Esophagus squamous epithelium (tissue), 5 donors: Measurements from ENCODE around the gene GOLGA6A. TPM values are rescaled to one million over a fixed set of nuclear protein-coding genes. Genes with fewer than 3 reads are reported as not detected.
"Not testable (repeated sequence)": the region's sequence is repeated elsewhere in the genome, so short reads cannot be mapped to it uniquely, and the experiment has no call there.

Experiments
- DNase-seq: peaks from one replicate; lab custom pipeline; 2025; lab: John Stamatoyannopoulos, UW
- H3K27ac ChIP-seq, 4 donors: fragments of 200-600 bp; sonication (generic); one replicate each; pipeline ENCODE4 v1.5.1; 2016 to 2019; ENCODE audit warnings: mild to moderate bottlenecking in 1 of 4
- H3K27me3 ChIP-seq, 4 donors: fragments of 200-600 bp; sonication (generic); 1 replicate in 3 of 4; 2 replicates in 1 of 4; pipeline versions ENCODE4 v1.5.1 to v1.6.0; 2017 to 2021; ENCODE audit warnings: antibody characterized with exemption in 1 of 4
- H3K36me3 ChIP-seq, 3 donors: fragments of 200-600 bp; sonication (generic); one replicate each; pipeline ENCODE4 v1.5.1; 2016 to 2019
- H3K4me1 ChIP-seq, 3 donors: fragments of 200-600 bp; sonication (generic); one replicate each; pipeline ENCODE4 v1.5.1; 2017 to 2019
- H3K4me3 ChIP-seq, 4 donors: fragments of 200-600 bp; sonication (generic); 1 replicate in 3 of 4; 2 replicates in 1 of 4; pipeline ENCODE4 v1.5.1; 2016 to 2019; ENCODE audit warnings: mild to moderate bottlenecking in 2 of 4, moderate library complexity in 1 of 4
- H3K9me3 ChIP-seq, 3 donors: fragments of 200-600 bp; sonication (generic); one replicate each; pipeline ENCODE4 v1.5.1; 2016 to 2019
- CTCF ChIP-seq, 6 experiments: fragments of 450-650 bp in 4 of 6; fragments of 200-600 bp in 2 of 6; sonication (generic) in 2 of 6; IDR thresholded peaks; one replicate each; pipeline ENCODE4 v1.5.1; 2016 to 2019; ENCODE audit warnings: antibody characterized with exemption in 6 of 6, mild to moderate bottlenecking in 4 of 6, moderate library complexity in 4 of 6
- POLR2A ChIP-seq, 4 donors: fragments of 450-650 bp; IDR thresholded peaks; one replicate each; pipeline ENCODE4 v1.6.1; 2017; ENCODE audit warnings: antibody characterized with exemption in 4 of 4, mild to moderate bottlenecking in 4 of 4, moderate library complexity in 3 of 4
- WGBS, 2 donors: methylation state at CpG; one replicate each; pipeline ENCODE4 v1.1.5; 2018; 5-methylcytosine and 5-hydroxymethylcytosine counted together
- intact Hi-C: fragments of 100-400 bp; cut with DNase I; formaldehyde crosslinking; loops from one replicate; pipeline ENCODE4 v1.15.0; 2022
- total RNA-seq, 4 donors: library from RNA; depleted of rRNA; stranded (reverse); fragments of >200 nt; gene quantifications; one replicate each; pipeline ENCODE4 v1.1.0, GENCODE V29; 2016
- donor health status: DM: yes; HTN: yes; CAD: no.

Gene GOLGA6A
- total RNA-seq, 4 donors from 2014 or later, result not detected

- Histone ChIP-seq H3K27ac (no peak overlapping the region), H3K4me1 (peaks cover 0 to 6% (median 0%) of the 10 kb centered on the region in 3 donors), H3K36me3 (no peaks in the 10 kb centered on the region), H3K4me3 (no peak overlapping the region), H3K27me3 (no peaks in the 10 kb centered on the region), H3K9me3 (no peaks in the 10 kb centered on the region)
- intact Hi-C loops, result no loop called here
- WGBS, 2 donors, result 45 to 52% methylated on average over 4 to 6 of the region's 6 CpGs
- no peak for TF ChIP-seq CTCF (IDR thresholded peaks at IDR 0.05)
- no peak for TF ChIP-seq POLR2A (IDR thresholded peaks at IDR 0.05)
- no peak for DNase-seq
Measured at GRCh38 chr15:74060251-74060650, 22.1 kb downstream of the GOLGA6A start.

GRCh38 chr15:74059050-74059833 lies 23.1 kb downstream of the GOLGA6A start:
- H3K9me3 ChIP-seq, H3K4me1 ChIP-seq, H3K4me3 ChIP-seq, H3K27me3 ChIP-seq, intact Hi-C loops, H3K36me3 ChIP-seq, H3K27ac ChIP-seq, DNase-seq: not testable (repeated sequence)
- 84 to 89% methylated on average over 5 to 6 of the region's 6 CpGs for WGBS, 2 donors

- DNase-seq, H3K36me3 ChIP-seq, H3K27me3 ChIP-seq, intact Hi-C loops, H3K9me3 ChIP-seq, H3K27ac ChIP-seq, H3K4me3 ChIP-seq: not testable (repeated sequence)
- H3K4me1 ChIP-seq, result peaks cover 12 to 31% (median 23%) of the 10 kb centered on the region in 3 donors
- 93 to 95% methylated on average over 4 to 5 of the region's 5 CpGs for WGBS, 2 donors
Measured at GRCh38 chr15:74056330-74056729, 26.0 kb downstream of the GOLGA6A start.

- H3K27ac ChIP-seq, result no peak overlapping the region
- TF ChIP-seq POLR2A (IDR thresholded peaks at IDR 0.05) (no peak), CTCF (IDR thresholded peaks at IDR 0.05) (no peak)
- no peak for DNase-seq
- H3K4me1 ChIP-seq, result peaks cover 16 to 36% (median 29%) of the 10 kb centered on the region in 3 donors
- no peaks in the 10 kb centered on the region for H3K36me3 ChIP-seq
- WGBS, 2 donors, result 84 to 98% methylated on average over 2 of the region's 2 CpGs
- H3K27me3 ChIP-seq, result no peaks in the 10 kb centered on the region
- intact Hi-C loops, result no loop called here
- no peaks in the 10 kb centered on the region for H3K9me3 ChIP-seq
- H3K4me3 ChIP-seq, result no peak overlapping the region
Measured at GRCh38 chr15:74055804-74056203, 26.5 kb downstream of the GOLGA6A start.

- 11 to 12% methylated on average over 12 of the region's 17 CpGs for WGBS, 2 donors
- H3K27me3 ChIP-seq, result no peaks in the 10 kb centered on the region
- intact Hi-C loops, result no loop called here
- H3K9me3 ChIP-seq, result no peaks in the 10 kb centered on the region
- peak overlapping the region in 1 of 4 donors; percentile 14 for H3K27ac ChIP-seq
- no peak for DNase-seq
- H3K36me3 ChIP-seq, result no peaks in the 10 kb centered on the region
- peaks cover 22 to 47% (median 36%) of the 10 kb centered on the region in 3 donors for H3K4me1 ChIP-seq
- peak overlapping the region in 1 of 4 donors; percentile 34 for H3K4me3 ChIP-seq
- TF ChIP-seq POLR2A (IDR thresholded peaks at IDR 0.05) (no peak), CTCF (IDR thresholded peaks at IDR 0.05) (peak; percentile 24 to 77 (median 57))
Measured at GRCh38 chr15:74053941-74054529, 28.3 kb downstream of the GOLGA6A start.

GRCh38 chr15:74053517-74053916 lies 28.8 kb downstream of the GOLGA6A start:
- Histone ChIP-seq H3K4me3 (no peak overlapping the region), H3K4me1 (peaks cover 22 to 53% (median 39%) of the 10 kb centered on the region in 3 donors), H3K9me3 (no peaks in the 10 kb centered on the region), H3K36me3 (no peaks in the 10 kb centered on the region), H3K27me3 (no peaks in the 10 kb centered on the region), H3K27ac (peak overlapping the region in 1 of 4 donors; percentile 14)
- TF ChIP-seq CTCF (IDR thresholded peaks at IDR 0.05) (no peak), POLR2A (IDR thresholded peaks at IDR 0.05) (no peak)
- no peak for DNase-seq
- 65 to 77% methylated on average over 10 to 13 of the region's 15 CpGs for WGBS, 2 donors
- intact Hi-C loops, result no loop called here

- peak overlapping the region in 3 of 4 donors; percentile 3 to 90 (median 63) for H3K27ac ChIP-seq
- intact Hi-C loops, H3K4me3 ChIP-seq, H3K27me3 ChIP-seq, DNase-seq, H3K36me3 ChIP-seq, H3K9me3 ChIP-seq: not testable (repeated sequence)
- 100% methylated on average over 1 of the region's 42 CpGs for WGBS, 2 donors
- peaks cover 22 to 62% (median 48%) of the 10 kb centered on the region in 3 donors for H3K4me1 ChIP-seq
Measured at GRCh38 chr15:74052271-74053260, 29.8 kb downstream of the GOLGA6A start.
